Measurements from ENCODE around the gene TUBB4B.

DNA sequence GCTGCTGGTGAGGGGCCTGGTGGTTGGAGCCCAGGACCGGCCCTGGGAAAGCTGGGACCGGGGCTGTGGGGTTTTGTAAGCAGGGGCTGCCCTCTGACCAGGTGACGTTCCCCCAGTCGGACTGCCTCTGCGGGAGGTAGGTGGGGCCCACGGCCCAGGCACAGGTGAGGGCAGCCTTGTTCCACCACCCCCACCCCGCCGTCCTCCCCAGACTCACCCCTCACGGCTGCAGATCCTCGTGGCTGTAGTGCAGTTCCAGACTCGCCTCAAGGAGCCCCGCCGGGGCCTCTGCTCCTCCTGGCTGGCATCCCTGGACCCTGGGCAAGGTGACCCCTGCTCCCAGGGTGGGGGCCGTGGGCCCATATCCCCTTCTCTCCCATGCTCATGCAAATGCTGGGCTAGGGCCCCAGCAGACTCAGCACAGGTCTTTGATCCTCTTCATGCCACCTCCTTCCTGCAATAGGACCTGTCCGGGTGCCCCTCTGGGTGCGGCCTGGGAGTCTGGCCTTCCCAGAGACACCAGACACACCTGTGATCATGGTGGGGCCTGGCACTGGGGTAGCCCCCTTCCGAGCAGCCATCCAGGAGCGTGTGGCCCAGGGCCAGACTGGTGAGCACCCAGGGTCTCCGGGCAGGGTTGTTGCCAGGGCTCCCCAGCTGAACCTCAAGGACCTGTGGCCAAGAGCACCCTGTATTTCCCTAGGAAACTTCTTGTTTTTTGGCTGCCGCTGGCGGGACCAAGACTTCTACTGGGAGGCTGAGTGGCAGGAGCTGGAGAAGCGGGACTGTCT is 25.7 kb upstream of the TUBB4B start:
- TF ChIP-seq, protein P1, sequence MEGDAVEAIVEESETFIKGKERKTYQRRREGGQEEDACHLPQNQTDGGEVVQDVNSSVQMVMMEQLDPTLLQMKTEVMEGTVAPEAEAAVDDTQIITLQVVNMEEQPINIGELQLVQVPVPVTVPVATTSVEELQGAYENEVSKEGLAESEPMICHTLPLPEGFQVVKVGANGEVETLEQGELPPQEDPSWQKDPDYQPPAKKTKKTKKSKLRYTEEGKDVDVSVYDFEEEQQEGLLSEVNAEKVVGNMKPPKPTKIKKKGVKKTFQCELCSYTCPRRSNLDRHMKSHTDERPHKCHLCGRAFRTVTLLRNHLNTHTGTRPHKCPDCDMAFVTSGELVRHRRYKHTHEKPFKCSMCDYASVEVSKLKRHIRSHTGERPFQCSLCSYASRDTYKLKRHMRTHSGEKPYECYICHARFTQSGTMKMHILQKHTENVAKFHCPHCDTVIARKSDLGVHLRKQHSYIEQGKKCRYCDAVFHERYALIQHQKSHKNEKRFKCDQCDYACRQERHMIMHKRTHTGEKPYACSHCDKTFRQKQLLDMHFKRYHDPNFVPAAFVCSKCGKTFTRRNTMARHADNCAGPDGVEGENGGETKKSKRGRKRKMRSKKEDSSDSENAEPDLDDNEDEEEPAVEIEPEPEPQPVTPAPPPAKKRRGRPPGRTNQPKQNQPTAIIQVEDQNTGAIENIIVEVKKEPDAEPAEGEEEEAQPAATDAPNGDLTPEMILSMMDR (IDR thresholded peaks at IDR 0.05): no peak
- TF ChIP-seq POLR2A (IDR thresholded peaks at IDR 0.05): no peak

All from vagina (tissue), 2 donors.